ENCODE measurements around the gene NBR1. TPM values are rescaled to one million over a fixed set of nuclear protein-coding genes. Genes with fewer than 3 reads are reported as not detected.

Gene NBR1
- 35.9 to 52.1 TPM (median 44.9 TPM) in 5 replicates for total RNA-seq (2022; extraction: Qiagen RNA extraction; ENCODE audit: low read depth)

DNA sequence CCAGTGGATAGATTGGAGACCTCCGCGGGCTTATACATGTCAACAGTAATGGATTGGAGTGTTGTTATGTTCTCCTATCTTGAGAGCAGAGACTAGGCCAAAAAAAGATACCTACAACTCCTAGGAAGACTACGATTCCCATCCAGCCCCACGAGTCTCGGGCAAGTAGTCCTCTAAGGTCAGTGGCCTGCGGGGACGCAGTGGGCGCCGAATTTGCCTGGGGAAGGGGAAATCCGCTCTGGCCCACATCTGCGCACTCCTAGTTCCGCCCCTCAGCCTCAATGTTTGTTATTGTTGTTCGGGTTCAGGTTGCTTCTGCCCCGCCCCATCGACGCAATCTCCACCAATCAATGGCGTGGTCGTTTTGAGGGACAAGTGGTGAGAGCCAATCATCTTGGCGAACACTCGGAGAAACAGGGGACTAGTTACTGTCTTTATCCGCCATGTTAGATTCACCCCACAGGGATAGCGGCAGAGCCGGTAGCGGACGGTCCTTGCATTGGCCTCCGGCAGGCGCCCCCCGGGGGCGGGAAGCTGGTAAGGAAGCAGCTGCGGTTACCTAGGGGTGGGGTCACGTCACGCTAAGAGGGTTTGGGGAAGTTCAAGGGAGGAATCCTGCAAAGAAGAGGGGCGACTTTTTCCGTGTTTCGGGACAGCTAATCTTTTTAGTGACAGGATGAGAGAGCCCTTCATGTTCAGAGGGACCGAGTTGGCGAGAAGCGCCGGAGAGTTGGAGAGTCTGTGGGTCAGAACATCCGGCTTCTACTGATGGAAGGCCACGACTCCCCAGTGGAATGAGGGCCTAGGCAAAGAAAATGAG lies at the start of gene NBR1:
NBR1 (plus strand) TSS at position 449 of the 820 bp plus-strand sequence. CDS start 4,586 bp downstream, outside the sequence.

GRCh38 chr17:43125133-43125966 lies 45.7 kb upstream of the NBR1 start, which contains the start of gene BRCA1:
Gene BRCA1, minus strand, starts transcription at chr17:43125364. Its CDS starts 1,268 bp downstream, at chr17:43124096.

GRCh38 chr17:43211480-43212402 lies 40.7 kb downstream of the NBR1 start, which contains the start of gene TMEM106A:
Gene TMEM106A, plus strand, starts transcription at chr17:43211875. Its CDS starts 1,167 bp downstream, at chr17:43213042.

GRCh38 chr17:43228020-43228782 lies 57.2 kb downstream of the NBR1 start, which contains the start of gene CCDC200:
Gene CCDC200, minus strand, starts transcription at chr17:43228623. Its CDS starts 69 bp downstream, at chr17:43228554.

GRCh38 chr17:43233877-43234276 lies 62.9 kb downstream of the NBR1 start, which contains the start of gene RNU2-1:
Gene RNU2-1, minus strand, starts transcription at chr17:43233977.

Other genes with a start within 250 kb of the NBR1 start
- gene AARSD1, start 206.8 kb upstream of the NBR1 start, total RNA-seq (2022; extraction: Qiagen RNA extraction; ENCODE audit: low read depth): 51.5 to 58.5 TPM (median 55.3 TPM) in 5 replicates
- gene PTGES3L, start 191.1 kb upstream of the NBR1 start, total RNA-seq (2022; extraction: Qiagen RNA extraction; ENCODE audit: low read depth): 0.55 to 0.99 TPM (median 0.84 TPM) in 5 replicates
- 19.6 to 21.7 TPM (median 20.3 TPM) in 5 replicates for gene RUNDC1, start 190.6 kb upstream of the NBR1 start, total RNA-seq (2022; extraction: Qiagen RNA extraction; ENCODE audit: low read depth)
- gene RPL27, start 172.8 kb upstream of the NBR1 start, total RNA-seq (2022; extraction: Qiagen RNA extraction; ENCODE audit: low read depth): 2,853 to 3,460 TPM (median 3,163 TPM) in 5 replicates
- 17.3 to 19.5 TPM (median 17.9 TPM) in 5 replicates for gene IFI35, start 164.4 kb upstream of the NBR1 start, total RNA-seq (2022; extraction: Qiagen RNA extraction; ENCODE audit: low read depth)
- 202 to 235 TPM (median 227 TPM) in 5 replicates for gene VAT1, start 148.8 kb upstream of the NBR1 start, total RNA-seq (2022; extraction: Qiagen RNA extraction; ENCODE audit: low read depth)
- gene RND2, start 146.0 kb upstream of the NBR1 start, total RNA-seq (2022; extraction: Qiagen RNA extraction; ENCODE audit: low read depth): 0.13 to 0.24 TPM (median 0.15 TPM) in 5 replicates
- gene BRCA1, start 45.9 kb upstream of the NBR1 start, total RNA-seq (2022; extraction: Qiagen RNA extraction; ENCODE audit: low read depth): 23.2 to 32.9 TPM (median 27.6 TPM) in 5 replicates
- gene TMEM106A, start 40.7 kb downstream of the NBR1 start, total RNA-seq (2022; extraction: Qiagen RNA extraction; ENCODE audit: low read depth): 0.85 to 1.6 TPM (median 1.1 TPM) in 5 replicates
- gene CCDC200, start 57.4 kb downstream of the NBR1 start, total RNA-seq (2022; extraction: Qiagen RNA extraction; ENCODE audit: low read depth): not detected in 5 replicates
- not detected in 5 replicates for gene RNU2-1, start 62.8 kb downstream of the NBR1 start, total RNA-seq (2022; extraction: Qiagen RNA extraction; ENCODE audit: low read depth)
- gene ARL4D, start 227.8 kb downstream of the NBR1 start, total RNA-seq (2022; extraction: Qiagen RNA extraction; ENCODE audit: low read depth): 14.7 to 21.3 TPM (median 18.4 TPM) in 5 replicates

Measured in A549 treated with CpdA at 1 μM for 4 hours (cell line).